Measurements from ENCODE around the gene WWOX.

WWOX gene

DNA sequence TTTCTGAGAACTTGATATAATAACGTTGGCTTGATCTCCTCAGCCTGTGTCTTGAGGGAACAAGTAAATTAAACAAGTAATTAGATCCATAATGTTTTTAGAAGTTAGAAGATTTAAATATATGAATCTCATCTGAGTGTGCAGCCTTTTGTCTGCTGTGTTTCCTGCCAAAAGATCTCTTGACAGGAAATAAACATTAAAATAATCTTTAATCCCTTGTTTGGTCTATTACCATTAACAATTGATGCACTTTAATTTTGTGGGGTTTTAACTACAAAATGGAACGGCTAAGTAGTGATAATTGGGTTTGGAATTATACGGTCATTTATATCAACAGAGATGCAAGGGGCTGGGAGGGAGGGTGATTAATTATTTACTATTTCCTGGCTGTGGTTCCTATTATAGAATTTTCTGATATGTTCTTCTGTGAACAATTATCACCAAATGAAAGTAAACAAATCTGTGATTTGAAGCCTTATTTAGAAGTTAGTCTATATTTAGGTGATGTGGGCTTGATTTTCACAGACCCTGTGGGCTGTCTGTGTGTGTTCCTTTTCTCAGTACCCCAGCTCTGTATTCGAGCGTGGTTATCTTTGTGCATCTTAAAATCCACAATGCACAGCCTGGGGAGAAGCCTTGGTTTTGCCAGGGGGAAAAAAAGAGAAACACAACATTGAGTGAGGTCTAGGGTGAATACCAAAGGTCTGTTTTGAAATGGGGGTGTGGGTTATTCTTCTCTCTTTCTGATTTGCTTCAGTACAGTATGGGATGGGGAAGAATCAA is 556.1 kb downstream of the WWOX start:
- ATAC-seq = no peak
- 0 out of 2 replicates have a peak, but pooled peaks have one; percentile 9 for TF ChIP-seq ISL1 (CRISPR knock-in tag; IDR thresholded peaks at IDR 0.05)
- TF ChIP-seq TOX (CRISPR knock-in tag; IDR thresholded peaks at IDR 0.05; ENCODE audit: borderline replicate concordance) = no peak

DNA sequence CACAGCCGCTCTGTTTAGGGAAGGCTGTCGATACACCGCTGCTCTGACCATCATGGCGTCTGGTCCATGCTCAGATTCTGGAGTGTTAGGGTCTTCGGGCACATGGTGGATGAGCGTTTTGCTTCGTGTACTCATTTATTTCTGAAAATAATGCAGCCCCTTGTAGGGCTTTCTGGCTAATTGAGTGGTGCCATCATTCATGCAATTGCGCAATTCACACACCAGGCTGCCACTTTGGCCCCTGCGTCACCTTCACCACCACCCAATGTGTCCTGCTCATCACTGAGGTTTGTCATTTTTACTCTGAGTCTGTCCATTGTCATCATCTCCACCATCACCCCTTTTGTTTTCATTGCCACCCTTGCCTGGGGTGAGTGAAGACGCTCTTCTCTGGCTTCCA is 557.4 kb downstream of the WWOX start:
- TF ChIP-seq ZNF8 (CRISPR knock-in tag; IDR thresholded peaks at IDR 0.05) (no peak), ZFP30 (CRISPR knock-in tag; IDR thresholded peaks at IDR 0.05) (no peak), RARB (CRISPR knock-in tag; IDR thresholded peaks at IDR 0.05) (no peak), BACH2 (CRISPR knock-in tag; IDR thresholded peaks at IDR 0.05; ENCODE audit: borderline replicate concordance) (no peak), ZNF70 (CRISPR knock-in tag; IDR thresholded peaks at IDR 0.05) (no peak), TOX (CRISPR knock-in tag; IDR thresholded peaks at IDR 0.05; ENCODE audit: borderline replicate concordance) (no peak), ZFP3 (CRISPR knock-in tag; IDR thresholded peaks at IDR 0.05) (no peak), SNAI2 (CRISPR knock-in tag; IDR thresholded peaks at IDR 0.05) (no peak), ISL1 (CRISPR knock-in tag; IDR thresholded peaks at IDR 0.05) (no peak)
- TF ChIP-seq, protein P1, sequence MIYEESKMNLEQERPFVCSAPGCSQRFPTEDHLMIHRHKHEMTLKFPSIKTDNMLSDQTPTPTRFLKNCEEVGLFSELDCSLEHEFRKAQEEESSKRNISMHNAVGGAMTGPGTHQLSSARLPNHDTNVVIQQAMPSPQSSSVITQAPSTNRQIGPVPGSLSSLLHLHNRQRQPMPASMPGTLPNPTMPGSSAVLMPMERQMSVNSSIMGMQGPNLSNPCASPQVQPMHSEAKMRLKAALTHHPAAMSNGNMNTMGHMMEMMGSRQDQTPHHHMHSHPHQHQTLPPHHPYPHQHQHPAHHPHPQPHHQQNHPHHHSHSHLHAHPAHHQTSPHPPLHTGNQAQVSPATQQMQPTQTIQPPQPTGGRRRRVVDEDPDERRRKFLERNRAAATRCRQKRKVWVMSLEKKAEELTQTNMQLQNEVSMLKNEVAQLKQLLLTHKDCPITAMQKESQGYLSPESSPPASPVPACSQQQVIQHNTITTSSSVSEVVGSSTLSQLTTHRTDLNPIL (CRISPR knock-in tag; IDR thresholded peaks at IDR 0.05; ENCODE audit: low read depth) = no peak
- ATAC-seq = no peak

DNA sequence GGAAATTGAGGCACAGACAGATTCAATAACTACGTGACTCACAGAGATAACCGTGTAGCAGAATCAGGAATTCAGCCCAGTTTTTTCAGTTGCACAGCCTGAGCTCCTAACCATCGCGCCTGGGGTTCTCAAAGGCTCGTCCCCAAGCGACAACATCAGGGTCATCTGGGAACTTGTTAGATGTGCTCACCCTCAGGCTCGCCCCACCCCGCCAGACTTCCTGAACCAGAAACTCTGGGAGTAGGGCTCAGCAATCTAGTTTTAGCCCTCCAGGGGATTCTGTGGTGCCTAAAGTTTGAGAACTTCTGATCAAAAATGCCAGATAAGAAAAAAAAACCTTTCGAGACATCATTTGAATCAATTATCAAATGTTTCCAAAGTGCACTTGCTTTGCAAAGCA is 559.8 kb downstream of the WWOX start:
- no peak for TF ChIP-seq ZFP3 (CRISPR knock-in tag; IDR thresholded peaks at IDR 0.05)
- TF ChIP-seq SNAI2 (CRISPR knock-in tag; IDR thresholded peaks at IDR 0.05) = no peak
- ATAC-seq = no peak

DNA sequence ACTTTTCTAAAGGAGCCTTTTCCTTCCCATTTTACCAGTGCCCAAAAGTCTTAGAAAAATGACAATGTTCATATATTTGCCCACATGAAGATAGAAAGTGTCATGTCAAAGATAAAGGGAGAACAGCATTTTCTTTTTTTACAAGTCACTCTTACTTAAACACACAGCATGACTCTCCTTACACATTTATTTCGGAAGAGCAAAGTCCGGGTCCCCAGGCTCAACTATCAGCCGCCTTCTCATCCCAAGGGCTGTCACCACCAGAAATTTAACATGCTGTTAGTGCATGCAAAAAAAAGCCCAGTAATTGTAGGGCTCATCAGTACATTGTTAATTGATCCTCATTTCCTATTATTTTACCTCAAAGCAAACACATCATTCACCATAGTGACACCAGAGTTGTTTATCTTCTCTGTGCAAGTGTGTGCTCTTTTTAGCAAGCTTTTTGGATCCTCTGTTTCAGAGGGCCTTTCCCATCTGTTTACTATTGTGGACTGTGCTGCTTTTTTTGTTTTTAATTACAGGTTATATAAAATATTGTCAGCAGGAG is 560.3 kb downstream of the WWOX start:
- ATAC-seq = no peak
- no peak for TF ChIP-seq ZNF70 (CRISPR knock-in tag; IDR thresholded peaks at IDR 0.05)
- no peak for TF ChIP-seq TCF4 (CRISPR knock-in tag; IDR thresholded peaks at IDR 0.05; ENCODE audit: borderline replicate concordance)
- TF ChIP-seq SNAI2 (CRISPR knock-in tag; IDR thresholded peaks at IDR 0.05) = no peak
- TF ChIP-seq ZNF565 (CRISPR knock-in tag; conservative IDR thresholded peaks at IDR 0.05; ENCODE audit: low read depth) = no peak
- no peak for TF ChIP-seq ZC3H10 (CRISPR knock-in tag; IDR thresholded peaks at IDR 0.05)
- no peak for TF ChIP-seq CSDC2 (CRISPR knock-in tag; IDR thresholded peaks at IDR 0.05)
- TF ChIP-seq, protein P1 (CRISPR knock-in tag; IDR thresholded peaks at IDR 0.05; ENCODE audit: low read depth) = no peak
- no peak for TF ChIP-seq BACH2 (CRISPR knock-in tag; IDR thresholded peaks at IDR 0.05; ENCODE audit: borderline replicate concordance)
- TF ChIP-seq ZFP30 (CRISPR knock-in tag; IDR thresholded peaks at IDR 0.05) = no peak
- no peak for TF ChIP-seq ZNF8 (CRISPR knock-in tag; IDR thresholded peaks at IDR 0.05)
- TF ChIP-seq, protein P2, sequence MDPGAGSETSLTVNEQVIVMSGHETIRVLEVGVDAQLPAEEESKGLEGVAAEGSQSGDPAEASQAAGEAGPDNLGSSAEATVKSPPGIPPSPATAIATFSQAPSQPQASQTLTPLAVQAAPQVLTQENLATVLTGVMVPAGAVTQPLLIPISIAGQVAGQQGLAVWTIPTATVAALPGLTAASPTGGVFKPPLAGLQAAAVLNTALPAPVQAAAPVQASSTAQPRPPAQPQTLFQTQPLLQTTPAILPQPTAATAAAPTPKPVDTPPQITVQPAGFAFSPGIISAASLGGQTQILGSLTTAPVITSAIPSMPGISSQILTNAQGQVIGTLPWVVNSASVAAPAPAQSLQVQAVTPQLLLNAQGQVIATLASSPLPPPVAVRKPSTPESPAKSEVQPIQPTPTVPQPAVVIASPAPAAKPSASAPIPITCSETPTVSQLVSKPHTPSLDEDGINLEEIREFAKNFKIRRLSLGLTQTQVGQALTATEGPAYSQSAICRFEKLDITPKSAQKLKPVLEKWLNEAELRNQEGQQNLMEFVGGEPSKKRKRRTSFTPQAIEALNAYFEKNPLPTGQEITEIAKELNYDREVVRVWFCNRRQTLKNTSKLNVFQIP (CRISPR knock-in tag; IDR thresholded peaks at IDR 0.05; ENCODE audit: borderline replicate concordance, low read depth) = no peak
- TF ChIP-seq PPARA (CRISPR knock-in tag; IDR thresholded peaks at IDR 0.05; ENCODE audit: borderline replicate concordance) = no peak
- TF ChIP-seq ISL1 (CRISPR knock-in tag; IDR thresholded peaks at IDR 0.05) = no peak

DNA sequence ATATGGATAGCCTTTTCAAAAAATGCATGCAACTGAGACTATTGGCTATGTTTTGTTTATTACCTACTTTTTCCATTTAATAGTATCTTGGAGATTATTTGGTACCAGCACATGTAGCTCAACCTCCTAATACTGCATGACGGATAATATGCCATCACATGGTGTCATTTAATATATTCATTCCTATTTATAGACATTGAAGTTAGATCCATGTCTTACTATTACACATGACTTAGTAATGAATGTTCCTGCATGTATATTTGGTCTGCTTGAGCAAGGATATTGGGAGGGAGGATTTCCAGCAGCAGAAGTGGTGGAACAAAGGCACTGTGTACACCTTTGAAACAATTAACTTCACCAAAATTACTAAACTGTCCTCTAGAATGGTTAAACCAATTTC is 561.3 kb downstream of the WWOX start:
- no peak for ATAC-seq
- TF ChIP-seq BACH2 (CRISPR knock-in tag; IDR thresholded peaks at IDR 0.05; ENCODE audit: borderline replicate concordance) (no peak), GLIS3 (CRISPR knock-in tag; IDR thresholded peaks at IDR 0.05) (no peak), OSR1 (CRISPR knock-in tag; IDR thresholded peaks at IDR 0.05) (no peak), PPARA (CRISPR knock-in tag; IDR thresholded peaks at IDR 0.05; ENCODE audit: borderline replicate concordance) (no peak), ESRRG (CRISPR knock-in tag; IDR thresholded peaks at IDR 0.05) (no peak), ZFP30 (CRISPR knock-in tag; IDR thresholded peaks at IDR 0.05) (no peak), ARNTL (CRISPR knock-in tag; IDR thresholded peaks at IDR 0.05; ENCODE audit: borderline replicate concordance, low read depth) (no peak), RARB (CRISPR knock-in tag; IDR thresholded peaks at IDR 0.05) (no peak), ISL1 (CRISPR knock-in tag; IDR thresholded peaks at IDR 0.05) (no peak), SNAI2 (CRISPR knock-in tag; IDR thresholded peaks at IDR 0.05) (no peak), TOX (CRISPR knock-in tag; IDR thresholded peaks at IDR 0.05; ENCODE audit: borderline replicate concordance) (no peak)
- TF ChIP-seq, protein P3, sequence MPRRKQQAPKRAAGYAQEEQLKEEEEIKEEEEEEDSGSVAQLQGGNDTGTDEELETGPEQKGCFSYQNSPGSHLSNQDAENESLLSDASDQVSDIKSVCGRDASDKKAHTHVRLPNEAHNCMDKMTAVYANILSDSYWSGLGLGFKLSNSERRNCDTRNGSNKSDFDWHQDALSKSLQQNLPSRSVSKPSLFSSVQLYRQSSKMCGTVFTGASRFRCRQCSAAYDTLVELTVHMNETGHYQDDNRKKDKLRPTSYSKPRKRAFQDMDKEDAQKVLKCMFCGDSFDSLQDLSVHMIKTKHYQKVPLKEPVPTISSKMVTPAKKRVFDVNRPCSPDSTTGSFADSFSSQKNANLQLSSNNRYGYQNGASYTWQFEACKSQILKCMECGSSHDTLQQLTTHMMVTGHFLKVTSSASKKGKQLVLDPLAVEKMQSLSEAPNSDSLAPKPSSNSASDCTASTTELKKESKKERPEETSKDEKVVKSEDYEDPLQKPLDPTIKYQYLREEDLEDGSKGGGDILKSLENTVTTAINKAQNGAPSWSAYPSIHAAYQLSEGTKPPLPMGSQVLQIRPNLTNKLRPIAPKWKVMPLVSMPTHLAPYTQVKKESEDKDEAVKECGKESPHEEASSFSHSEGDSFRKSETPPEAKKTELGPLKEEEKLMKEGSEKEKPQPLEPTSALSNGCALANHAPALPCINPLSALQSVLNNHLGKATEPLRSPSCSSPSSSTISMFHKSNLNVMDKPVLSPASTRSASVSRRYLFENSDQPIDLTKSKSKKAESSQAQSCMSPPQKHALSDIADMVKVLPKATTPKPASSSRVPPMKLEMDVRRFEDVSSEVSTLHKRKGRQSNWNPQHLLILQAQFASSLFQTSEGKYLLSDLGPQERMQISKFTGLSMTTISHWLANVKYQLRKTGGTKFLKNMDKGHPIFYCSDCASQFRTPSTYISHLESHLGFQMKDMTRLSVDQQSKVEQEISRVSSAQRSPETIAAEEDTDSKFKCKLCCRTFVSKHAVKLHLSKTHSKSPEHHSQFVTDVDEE (CRISPR knock-in tag; IDR thresholded peaks at IDR 0.05) = no peak
- TF ChIP-seq, protein P2 (CRISPR knock-in tag; IDR thresholded peaks at IDR 0.05; ENCODE audit: borderline replicate concordance, low read depth) = no peak
- TF ChIP-seq, protein P4, sequence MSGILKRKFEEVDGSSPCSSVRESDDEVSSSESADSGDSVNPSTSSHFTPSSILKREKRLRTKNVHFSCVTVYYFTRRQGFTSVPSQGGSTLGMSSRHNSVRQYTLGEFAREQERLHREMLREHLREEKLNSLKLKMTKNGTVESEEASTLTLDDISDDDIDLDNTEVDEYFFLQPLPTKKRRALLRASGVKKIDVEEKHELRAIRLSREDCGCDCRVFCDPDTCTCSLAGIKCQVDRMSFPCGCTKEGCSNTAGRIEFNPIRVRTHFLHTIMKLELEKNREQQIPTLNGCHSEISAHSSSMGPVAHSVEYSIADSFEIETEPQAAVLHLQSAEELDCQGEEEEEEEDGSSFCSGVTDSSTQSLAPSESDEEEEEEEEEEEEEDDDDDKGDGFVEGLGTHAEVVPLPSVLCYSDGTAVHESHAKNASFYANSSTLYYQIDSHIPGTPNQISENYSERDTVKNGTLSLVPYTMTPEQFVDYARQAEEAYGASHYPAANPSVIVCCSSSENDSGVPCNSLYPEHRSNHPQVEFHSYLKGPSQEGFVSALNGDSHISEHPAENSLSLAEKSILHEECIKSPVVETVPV (CRISPR knock-in tag; IDR thresholded peaks at IDR 0.05) = no peak

Data from SK-N-SH treated with all-trans-retinoic acid at 6 μM for 48 hours (cell line).